Breast epithelium (tissue), 3 donors: ENCODE results near the gene CUL9.

Source experiments
- POLR2A ChIP-seq: fragments of 450-650 bp; IDR thresholded peaks from one replicate; pipeline ENCODE4 v1.6.1; 2016; ENCODE audit warnings: antibody characterized with exemption, mild to moderate bottlenecking, moderate library complexity
- TF ChIP-seq, protein P1 (sequence below), 3 donors: fragments of 450-650 bp; IDR thresholded peaks; one replicate each; pipeline ENCODE4 v1.5.1; 2016 to 2017; ENCODE audit warnings: antibody characterized with exemption in 3 of 3, mild to moderate bottlenecking in 3 of 3, moderate library complexity in 3 of 3

DNA sequence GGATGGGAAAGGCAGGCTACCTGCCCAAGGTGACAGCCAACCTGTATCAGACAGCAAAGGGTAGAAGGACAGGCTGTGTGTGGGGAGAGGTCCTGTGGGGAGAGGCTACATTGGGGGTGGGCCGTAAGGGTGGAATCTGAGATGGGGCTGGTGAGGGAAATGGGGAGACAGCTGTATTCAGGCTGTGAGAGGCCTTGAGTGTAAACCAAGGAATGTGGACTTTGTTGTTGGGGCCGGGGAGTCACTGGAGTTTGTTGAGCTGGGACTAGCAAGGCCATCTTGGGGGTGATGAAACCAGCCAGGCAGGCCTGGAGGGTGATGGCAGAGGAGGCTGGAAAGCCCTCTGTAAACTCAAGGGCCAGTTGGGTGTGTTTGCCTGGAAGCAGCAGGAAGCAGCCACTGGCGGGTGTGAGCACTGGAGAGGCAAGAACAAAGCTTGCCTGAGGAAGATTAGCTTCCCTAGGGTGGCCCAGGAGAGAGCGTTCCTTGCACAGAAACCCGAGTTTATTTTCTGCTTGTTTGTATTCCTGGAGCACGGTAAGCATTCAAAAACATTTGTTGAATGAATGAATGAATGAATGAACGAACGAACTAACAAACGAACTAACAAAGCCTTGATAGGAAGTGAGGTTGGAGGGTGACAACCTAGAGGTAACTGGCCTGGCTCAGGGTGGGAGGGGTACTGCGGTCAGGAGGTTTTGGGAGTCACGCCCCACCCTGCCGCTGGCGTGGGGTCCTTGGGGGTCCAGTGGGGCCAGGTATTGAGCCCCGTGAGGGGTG lies 80.2 kb downstream of the CUL9 start:
- TF ChIP-seq, protein P1, sequence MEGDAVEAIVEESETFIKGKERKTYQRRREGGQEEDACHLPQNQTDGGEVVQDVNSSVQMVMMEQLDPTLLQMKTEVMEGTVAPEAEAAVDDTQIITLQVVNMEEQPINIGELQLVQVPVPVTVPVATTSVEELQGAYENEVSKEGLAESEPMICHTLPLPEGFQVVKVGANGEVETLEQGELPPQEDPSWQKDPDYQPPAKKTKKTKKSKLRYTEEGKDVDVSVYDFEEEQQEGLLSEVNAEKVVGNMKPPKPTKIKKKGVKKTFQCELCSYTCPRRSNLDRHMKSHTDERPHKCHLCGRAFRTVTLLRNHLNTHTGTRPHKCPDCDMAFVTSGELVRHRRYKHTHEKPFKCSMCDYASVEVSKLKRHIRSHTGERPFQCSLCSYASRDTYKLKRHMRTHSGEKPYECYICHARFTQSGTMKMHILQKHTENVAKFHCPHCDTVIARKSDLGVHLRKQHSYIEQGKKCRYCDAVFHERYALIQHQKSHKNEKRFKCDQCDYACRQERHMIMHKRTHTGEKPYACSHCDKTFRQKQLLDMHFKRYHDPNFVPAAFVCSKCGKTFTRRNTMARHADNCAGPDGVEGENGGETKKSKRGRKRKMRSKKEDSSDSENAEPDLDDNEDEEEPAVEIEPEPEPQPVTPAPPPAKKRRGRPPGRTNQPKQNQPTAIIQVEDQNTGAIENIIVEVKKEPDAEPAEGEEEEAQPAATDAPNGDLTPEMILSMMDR (IDR thresholded peaks at IDR 0.05), result no peak
- TF ChIP-seq POLR2A, result no peak
